GM12892 (cell line): ENCODE measurements around the gene PREX1.

ENCODE experiments used
- DNase-seq: peaks from one replicate; pipeline ENCODE4 v3.0.0; 2011; ENCODE audit not compliant: insufficient read length
- FAIRE-seq: peaks from 2 replicates; lab custom pipeline; 2011; peaks lifted over from hg19 to GRCh38; lab: Jason Lieb, UNC
- POLR2A ChIP-seq: IDR thresholded peaks from 2 replicates; pipeline ENCODE4 v1.6.1; 2011; ENCODE audit warnings: low read depth, low read length, control low read depth
- POLR2AphosphoS5 ChIP-seq: IDR thresholded peaks from 2 replicates; pipeline ENCODE4 v1.6.1; 2011; ENCODE audit warnings: low read depth, low read length, control low read depth
- TAF1 ChIP-seq: IDR thresholded peaks from 2 replicates; pipeline ENCODE4 v1.6.1; 2011; ENCODE audit warnings: low read depth, mild to moderate bottlenecking, control low read depth, low read length, borderline replicate concordance

PREX1 gene

DNA sequence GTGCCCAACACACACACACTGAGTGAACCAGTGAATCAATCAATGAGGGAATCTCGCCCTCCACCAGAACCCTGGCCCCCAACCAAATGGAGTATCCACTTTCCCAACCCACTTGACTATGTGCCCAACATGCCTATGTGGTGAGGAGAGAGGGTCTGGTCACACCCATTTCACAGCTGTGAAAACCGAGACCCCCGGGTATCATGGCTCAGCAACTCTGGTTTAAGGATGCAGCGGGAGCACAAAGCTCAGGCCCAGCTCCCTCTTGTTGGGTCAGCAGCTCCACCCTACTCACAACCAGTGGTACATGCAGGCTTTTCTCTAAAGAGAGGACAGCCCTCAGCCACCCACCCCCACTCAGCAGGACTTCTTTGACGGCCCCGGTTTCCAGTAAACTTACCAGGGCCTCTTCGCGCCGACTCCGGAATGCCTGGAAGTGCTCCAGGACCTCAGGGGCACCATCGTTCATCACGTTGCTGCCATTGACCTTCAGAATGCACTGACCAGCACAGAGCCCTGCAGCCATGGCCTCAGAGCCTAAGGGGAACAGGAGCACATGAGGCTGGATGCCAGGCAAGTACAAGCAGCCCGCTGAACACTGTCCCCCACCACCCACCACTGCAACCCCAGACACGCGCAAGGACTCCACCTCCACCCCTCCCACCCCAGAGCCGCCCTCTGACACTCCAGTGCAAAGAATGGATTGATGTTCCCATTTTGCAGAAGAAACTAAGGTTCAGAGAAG lies 174.7 kb downstream of the PREX1 start:
- FAIRE-seq (no peak), DNase-seq (no peak)
- 0 out of 2 replicates have a peak, but pooled peaks have one; percentile 32 for TF ChIP-seq POLR2AphosphoS5
- TF ChIP-seq POLR2A: no peak
- TF ChIP-seq TAF1: no peak

GRCh38 chr20:48651960-48652359 lies 175.8 kb downstream of the PREX1 start:
- no peak for TF ChIP-seq POLR2A
- TF ChIP-seq TAF1: no peak
- DNase-seq (no peak), FAIRE-seq (no peak)

- no peak for FAIRE-seq
Observed at GRCh38 chr20:48651271-48651670, 176.5 kb downstream of the PREX1 start.

GRCh38 chr20:48649868-48650267 lies 177.9 kb downstream of the PREX1 start:
- no peak for FAIRE-seq
- no peak for TF ChIP-seq POLR2AphosphoS5
- no peak for TF ChIP-seq POLR2A
- no peak for TF ChIP-seq TAF1

More at GRCh38 chr20:48651271-48651670, 176.5 kb downstream of the PREX1 start:
- TF ChIP-seq POLR2AphosphoS5 (no peak), POLR2A (no peak), TAF1 (no peak)
- DNase-seq: no peak

GRCh38 chr20:48649104-48649626 lies 178.6 kb downstream of the PREX1 start:
- no peak for TF ChIP-seq TAF1
- FAIRE-seq: no peak

More at GRCh38 chr20:48649868-48650267, 177.9 kb downstream of the PREX1 start:
- DNase-seq: no peak

GRCh38 chr20:48648482-48649051 lies 179.2 kb downstream of the PREX1 start:
- FAIRE-seq: no peak
- DNase-seq: no peak
- TF ChIP-seq POLR2A (no peak), POLR2AphosphoS5 (no peak), TAF1 (no peak)

More at GRCh38 chr20:48649104-48649626, 178.6 kb downstream of the PREX1 start:
- DNase-seq: no peak

DNA sequence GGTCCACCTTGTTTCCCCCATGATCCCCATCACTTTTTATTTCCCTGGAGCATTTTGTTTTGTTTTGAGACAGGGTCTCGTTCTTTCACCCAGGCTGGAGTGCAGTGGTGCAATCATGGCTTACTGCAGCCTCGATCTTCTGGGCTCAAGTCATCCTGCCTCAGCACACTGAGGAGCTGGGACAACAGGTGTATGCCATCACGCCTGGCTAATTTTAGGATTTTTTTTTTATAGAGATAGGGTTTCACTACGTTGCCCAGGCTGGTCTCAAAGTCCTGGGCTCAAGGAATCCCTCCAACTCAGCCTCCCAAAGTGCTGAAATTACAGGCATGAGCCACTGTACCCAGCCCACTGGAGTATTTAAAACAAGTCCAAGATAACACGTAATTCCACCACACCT lies 179.9 kb downstream of the PREX1 start:
- FAIRE-seq: no peak
- TF ChIP-seq POLR2AphosphoS5 (no peak), TAF1 (no peak), POLR2A (no peak)
- no peak for DNase-seq

DNA sequence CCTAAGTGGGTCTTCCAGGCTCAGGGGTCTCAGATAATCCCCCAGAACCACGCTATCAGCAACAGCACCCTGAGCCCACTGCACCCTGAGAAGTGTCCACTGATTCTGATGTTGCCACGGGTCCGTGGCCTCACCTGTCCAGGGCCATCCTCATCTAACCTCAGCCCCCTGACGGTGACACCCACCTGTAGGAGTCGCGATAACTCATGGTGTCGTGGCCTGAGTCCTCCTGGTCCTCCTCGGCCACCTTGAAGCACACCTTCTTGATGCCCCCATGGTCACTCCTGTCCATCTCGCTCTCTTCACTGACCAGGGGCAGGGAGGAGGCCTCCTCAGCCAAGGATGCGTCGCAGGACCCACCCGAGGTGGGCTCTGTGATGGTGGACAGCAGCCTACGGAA lies 182.1 kb downstream of the PREX1 start:
- no peak for DNase-seq
- FAIRE-seq: no peak
- TF ChIP-seq TAF1 (no peak), POLR2AphosphoS5 (no peak), POLR2A (no peak)

DNA sequence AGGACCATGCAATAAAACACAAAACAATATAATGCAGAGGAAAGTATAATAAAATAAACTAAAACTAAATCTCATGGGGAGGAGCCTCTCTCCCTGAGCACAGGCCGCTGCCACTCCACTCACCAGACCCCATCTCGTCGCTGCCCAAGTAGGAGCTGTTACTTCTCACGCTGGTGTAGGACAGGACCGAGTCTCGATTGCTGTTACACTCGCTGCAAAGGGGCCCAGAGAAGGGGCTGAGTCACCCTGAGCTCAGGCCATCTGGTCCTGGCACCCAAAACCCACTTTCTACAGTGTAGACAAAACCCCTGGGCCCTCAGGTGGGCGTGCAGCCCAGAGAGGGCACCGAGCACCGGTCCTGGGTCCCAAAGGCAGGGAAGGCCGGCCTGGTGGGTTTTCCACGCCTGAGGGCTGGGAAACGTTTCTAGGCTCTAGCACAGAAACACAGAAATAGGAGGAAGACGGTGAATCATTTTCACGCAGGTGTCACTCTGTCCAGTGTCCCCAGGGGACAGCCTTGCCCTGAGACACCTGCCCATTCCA lies 183.4 kb downstream of the PREX1 start:
- FAIRE-seq (no peak), DNase-seq (no peak)
- TF ChIP-seq POLR2A (no peak), TAF1 (no peak), POLR2AphosphoS5 (no peak)

DNA sequence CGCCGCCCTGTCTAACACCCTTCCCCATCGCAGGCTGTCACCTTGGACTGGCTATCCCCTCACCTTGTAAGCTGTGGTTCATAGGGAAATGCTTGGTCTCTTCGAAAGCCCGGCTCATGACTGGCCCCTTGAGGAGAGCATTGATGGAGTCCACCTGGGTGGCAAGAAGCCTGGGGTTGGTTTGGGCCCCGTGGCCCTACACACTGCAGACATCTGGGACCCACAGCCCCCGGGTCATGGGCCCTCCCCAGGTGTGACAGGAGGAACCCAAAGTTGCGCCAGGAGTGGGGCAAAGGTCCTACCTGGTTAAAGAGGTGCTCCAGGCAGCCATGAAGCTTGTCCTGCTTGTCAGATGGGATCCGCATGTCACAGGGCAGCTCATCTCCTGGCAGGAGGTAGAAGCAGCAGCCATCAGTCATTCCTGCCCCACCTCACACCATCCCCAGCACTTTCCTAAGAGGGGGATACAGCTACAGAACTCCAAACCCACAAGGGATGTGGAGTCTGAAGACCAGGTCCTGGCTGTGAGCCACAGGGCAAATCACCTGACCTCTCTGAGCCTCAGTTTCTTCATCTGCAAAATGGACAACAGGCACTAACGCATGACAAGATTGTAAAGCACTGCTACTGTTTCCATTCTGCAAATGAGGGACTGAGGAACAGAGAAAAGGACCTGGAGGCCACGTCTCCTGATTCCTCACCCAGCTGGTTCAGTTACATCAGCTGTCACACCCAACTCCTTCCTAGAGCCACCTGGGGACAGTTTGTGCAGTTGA lies 185.5 kb downstream of the PREX1 start:
- TF ChIP-seq TAF1 (no peak), POLR2A (no peak), POLR2AphosphoS5 (no peak)
- DNase-seq (no peak), FAIRE-seq (no peak)

GRCh38 chr20:48640871-48641270 lies 186.9 kb downstream of the PREX1 start:
- FAIRE-seq: no peak

More at GRCh38 chr20:48640871-48641270, 186.9 kb downstream of the PREX1 start:
- no peak for DNase-seq
- TF ChIP-seq POLR2AphosphoS5 (no peak), TAF1 (no peak), POLR2A (no peak)
